GM19193 (cell line): ENCODE measurements around the gene GRB10.

Experiments
- POLR2A ChIP-seq: IDR thresholded peaks from 4 replicates; pipeline ENCODE4 v1.6.1; 2011; ENCODE audit not compliant: insufficient read depth, insufficient read length; ENCODE audit errors: extremely low read depth

GRB10 gene

DNA sequence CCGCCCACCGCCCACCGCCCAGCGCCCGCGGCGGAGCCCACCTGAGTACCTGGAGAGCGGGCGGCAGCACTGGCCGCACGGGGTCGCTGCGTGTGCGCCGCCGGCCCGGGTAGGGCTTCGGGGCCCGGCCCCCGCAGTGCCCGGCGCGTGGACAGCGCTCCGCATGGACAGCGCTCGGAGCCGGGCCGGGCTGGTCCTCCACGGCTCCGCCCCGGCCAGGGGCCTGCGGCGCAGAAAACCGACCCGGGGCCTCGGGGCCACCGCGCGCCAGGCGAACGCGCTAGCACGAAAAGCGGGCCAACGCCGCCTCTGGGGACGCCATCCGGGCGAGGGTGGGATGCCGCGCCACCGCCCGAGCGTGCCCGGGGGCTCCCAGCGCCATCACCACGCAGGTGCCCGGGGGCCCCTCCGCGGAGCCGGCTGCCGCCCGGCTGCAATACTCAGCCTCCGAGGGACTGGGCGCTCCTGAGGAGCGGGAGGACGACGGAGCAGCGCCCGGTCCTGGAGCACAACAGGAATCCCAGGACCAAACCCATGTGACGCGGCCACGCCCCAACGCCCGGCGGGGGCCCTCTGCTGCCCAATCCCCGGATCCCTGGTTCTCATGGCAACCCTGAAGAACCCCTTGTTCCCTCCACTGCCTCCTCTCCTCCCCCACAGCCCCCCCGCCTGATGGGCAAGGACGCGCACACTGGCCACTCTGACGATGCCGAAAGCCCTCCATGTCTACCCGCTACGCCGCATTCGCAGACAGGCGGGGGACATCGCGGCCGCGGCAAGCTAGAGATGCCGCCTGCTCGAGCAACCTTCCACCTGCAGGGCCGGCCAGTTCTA is at the start of gene GRB10:
Gene GRB10, minus strand, starts transcription at position 522 of the 834 bp plus-strand sequence. CDS start 50,574 bp downstream, outside the sequence.
- TF ChIP-seq POLR2A: no peak

GRCh38 chr7:50828801-50829200 is 46.1 kb upstream of the GRB10 start:
- TF ChIP-seq POLR2A: no peak

- TF ChIP-seq POLR2A: no peak
Measured at GRCh38 chr7:50828116-50828515, 45.4 kb upstream of the GRB10 start.

DNA sequence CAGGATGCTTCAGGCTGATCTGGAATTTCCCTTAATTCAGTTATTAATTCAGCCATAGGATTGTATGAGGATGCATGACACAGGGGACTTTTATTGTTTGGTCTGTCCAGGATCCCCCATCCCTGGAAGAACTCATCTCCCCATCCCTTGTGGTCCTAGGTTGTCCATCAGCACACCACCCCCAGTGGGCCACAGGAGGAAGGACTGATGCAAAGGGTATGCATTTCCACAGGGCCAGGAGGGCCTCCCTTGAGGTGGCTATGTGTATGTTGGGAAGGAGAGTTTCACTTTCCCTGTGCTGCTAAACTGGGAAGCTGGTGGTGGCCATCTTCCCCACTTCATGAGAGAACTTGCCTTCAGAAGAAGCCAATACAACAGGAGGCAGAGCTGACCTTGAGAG is 44.6 kb upstream of the GRB10 start:
- TF ChIP-seq POLR2A: no peak

DNA sequence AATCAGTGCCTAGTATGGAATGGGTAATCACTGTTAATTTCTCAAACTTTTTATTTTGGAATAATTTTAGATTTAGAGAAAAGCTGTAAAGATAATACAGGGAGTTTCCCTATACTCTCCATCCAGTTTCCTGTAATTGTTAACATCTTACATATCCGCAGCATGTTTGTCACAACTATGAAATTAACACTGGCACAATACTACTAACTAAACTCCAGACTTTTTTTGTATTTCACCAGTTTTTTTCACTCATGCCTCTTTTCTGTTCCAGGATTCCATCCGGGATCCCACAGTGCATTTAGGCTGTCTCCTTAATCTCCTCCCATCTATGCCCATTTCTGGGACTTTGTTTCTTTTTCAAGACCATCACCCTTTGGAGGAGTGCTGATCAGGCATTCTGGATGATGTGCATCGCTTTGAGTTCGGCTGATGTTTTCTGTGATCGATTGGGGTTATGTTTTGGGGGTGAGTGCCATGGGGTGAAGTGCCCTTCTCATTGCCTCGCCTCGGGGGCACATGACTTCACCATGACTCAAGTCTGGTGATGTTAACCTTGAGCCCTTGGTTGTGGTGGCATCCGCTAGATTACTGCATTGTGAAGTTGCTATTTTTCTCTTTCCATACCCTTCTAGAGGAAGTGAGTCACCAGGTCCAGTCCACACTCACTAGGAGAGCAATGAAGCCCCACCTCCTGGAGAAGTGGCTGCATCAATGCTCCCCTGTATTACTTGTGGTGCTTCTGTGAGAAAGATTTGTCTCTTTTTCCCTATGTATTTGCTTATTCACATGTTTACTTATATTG is 43.9 kb upstream of the GRB10 start:
- no peak for TF ChIP-seq POLR2A

DNA sequence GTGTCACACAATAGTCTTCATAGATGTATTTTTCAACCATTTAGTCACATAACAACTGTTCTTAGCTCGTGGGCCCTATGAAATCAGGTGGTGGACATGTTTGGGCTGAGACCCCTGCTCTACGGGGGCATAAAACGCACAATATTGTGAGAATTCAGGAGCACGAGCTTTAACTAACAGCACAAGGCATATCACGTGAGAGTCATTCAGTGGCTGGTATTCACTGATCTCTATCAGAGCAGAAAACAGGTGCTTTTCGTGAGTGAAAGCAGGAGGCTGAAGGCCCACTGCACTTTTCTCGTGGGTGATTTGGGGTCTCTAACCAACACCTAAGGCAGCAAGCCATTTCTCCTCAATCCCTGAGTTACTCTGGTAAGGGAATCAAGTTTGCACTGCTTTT is 42.8 kb upstream of the GRB10 start:
- no peak for TF ChIP-seq POLR2A

DNA sequence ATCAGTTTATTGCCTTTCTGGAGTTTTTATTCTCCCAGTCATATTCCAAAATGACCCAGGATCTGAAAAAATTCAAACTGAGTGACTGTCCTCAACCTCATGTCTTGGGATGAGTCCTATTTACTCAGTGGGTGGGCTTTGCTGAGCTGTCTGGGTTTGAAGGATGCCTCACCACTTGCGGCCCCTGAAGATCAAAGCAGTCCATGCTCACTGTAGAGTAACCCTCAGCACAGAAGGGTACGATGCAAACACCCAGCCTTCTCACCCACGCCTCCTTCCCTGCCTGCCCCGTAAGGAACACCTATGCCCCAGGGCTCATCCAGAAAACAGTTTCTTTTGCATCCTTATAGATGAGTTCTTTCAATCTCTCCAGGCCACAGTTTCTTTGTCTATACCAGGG is 42.2 kb upstream of the GRB10 start:
- TF ChIP-seq POLR2A: no peak

DNA sequence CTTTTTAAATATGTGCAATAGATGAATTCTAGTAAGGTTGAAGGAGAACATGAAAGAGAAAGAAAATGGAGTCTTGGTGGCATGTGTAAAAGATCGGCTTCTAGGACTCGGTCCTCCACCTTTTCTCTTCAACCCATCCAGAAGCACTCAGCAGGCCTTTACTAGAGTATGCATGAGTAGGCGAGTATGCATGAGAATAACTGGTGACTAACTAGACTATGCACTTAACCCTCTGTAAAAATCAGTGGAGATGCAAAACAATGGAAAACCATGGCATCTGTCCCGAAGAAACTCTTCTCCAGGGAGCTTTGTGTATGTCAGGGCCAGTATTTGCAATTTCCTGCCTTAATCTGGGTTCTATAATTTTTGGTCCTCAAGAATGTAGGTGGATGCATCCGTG is 40.0 kb upstream of the GRB10 start:
- no peak for TF ChIP-seq POLR2A

DNA sequence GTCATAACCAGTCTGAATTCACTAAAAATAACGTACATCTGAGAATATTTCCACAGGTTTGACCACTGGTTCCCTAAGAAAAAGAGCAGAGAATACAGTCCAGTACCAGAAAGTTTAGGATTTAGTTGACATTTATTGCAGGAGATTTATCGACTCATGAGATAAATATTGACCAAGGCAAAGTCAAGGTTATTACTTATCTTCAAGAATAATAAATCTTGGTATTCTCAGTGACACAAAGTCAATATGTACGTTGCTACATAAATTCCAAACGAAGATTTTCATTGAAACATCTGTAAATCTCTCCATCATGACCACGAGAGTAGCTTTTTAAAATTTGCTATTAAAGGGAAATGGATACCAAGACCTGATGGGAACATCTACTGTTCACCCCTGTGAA is 39.4 kb upstream of the GRB10 start:
- TF ChIP-seq POLR2A: no peak

DNA sequence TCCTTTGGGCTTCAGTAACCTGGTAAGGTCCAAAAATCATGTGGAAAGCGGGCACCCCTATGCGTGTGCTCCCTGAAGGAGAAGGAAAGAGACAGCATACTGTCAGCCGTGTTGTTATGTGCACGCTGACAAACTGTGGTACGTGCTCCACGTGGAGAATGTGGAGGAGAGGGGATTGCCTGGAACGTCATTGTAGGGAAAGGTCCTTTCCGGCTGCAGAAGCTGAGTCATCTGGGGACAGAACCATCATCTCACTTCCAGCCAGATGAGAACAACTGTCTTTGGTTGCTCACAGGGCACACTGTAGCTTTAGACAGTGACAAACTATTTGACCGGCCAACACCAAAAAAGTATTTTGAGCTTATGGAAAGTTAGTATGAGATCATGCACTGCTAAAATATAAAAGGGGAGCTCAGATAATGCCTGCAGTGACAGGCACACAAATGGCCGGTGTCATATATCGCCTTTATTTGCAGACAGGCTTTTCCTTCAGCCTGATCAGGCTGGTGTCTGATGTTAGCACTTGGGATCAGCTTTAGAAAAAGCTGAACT is 38.8 kb upstream of the GRB10 start:
- no peak for TF ChIP-seq POLR2A

DNA sequence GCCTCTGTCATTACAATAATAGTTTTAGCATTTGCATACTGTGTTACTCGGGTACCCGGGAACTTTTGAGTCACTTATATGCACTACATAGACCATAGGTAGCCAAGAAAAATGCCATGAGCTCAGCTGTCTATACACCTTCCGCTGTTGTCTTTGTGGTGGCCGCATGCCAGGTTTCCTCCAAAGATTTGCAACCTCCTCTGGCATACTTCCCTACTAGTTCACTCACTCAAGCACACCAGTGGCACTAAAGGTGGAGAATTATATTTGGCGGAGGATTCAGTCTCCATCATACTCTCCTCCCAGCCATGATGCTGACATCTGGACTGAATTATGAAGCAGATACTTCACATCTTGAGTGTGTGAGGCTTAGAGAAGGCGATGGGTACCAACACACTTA is 35.6 kb upstream of the GRB10 start:
- no peak for TF ChIP-seq POLR2A

DNA sequence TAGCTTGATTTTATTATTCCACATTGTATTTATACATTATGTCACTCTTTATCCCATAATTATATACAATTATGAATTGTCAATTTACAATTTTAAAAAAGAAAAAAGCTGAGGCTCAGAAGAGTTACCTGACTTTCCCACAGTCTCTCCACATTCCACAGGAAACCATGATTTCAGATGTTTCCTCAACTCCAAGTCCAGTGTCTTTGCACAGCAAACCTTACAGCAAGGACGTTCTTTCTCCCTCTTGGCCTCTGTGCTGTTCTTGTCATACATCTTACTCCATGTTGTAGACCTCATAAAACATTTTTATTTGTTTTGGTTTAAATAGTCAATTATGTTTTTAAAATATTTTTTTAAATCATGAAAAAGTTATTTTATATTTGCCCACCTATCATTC is 34.9 kb upstream of the GRB10 start:
- TF ChIP-seq POLR2A: no peak

DNA sequence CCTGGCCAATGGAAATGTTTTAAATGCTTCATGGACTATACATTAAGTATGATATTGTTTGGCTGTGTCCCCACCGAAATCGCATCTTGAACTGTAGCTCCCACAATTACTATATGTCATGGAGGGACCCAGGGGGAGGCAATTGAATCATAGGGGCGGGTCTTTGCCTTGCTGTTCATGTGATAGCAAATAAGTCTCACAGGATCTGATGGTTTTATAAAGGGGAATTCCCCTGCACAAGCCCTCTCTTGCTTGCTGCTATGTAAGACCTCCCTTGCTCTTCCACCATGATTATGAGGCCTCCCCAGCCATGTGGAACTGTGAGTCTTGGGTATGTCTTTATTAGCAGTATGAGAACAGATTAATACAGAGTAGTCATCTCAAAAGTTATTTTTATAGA is 32.4 kb upstream of the GRB10 start:
- no peak for TF ChIP-seq POLR2A

- no peak for TF ChIP-seq POLR2A
Measured at GRCh38 chr7:50814166-50814565, 31.5 kb upstream of the GRB10 start.

DNA sequence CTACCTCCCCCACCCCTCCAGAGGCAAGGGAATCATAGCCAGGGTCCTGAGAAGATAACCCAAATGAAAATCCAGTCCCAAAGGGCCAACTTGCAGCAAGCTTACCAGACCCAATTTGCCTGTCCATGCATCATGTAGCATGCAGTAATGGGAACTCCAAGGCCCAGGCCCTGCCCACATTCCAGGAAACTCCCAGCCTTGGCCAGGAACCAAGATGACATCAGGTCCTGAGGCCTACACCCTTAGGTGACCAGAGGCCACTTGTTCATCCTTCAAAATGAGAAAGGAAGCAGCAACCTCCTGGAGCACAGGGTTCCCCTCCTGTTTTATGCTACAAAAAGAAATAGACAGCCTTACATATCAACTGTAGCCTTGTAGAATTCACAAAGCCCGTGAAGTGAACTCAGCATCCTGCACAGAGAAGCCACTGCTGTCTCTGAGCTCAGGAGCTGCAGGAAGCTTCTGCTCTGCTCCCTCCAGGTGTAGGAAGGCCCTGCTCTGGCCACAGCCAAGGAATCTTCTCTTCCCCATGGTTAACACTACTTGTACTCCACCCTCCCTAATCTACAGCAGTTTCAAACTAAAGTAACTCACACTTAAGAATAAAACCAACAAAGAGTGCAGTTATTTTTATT is 30.3 kb upstream of the GRB10 start:
- TF ChIP-seq POLR2A: no peak
